Upper lobe of right lung (tissue), 1 donor: ENCODE results near the gene XYLB. TPM values are rescaled to one million over a fixed set of nuclear protein-coding genes. Genes with fewer than 3 reads are reported as not detected.

ENCODE experiments used
- ATAC-seq: fragments of 200-7000 bp; cut with Tn5 transposase; one replicate; pipeline ENCODE4 v1.9.1; 2020; ENCODE audit warnings: mild to moderate bottlenecking, moderate library complexity
- DNase-seq: peaks from one replicate; pipeline ENCODE4 v3.0.0-alpha.2; 2020
- H3K27ac ChIP-seq: fragments of 200-600 bp; one replicate; pipeline ENCODE4 v1.8.0; 2022
- H3K27me3 ChIP-seq: fragments of 200-600 bp; one replicate; pipeline ENCODE4 v1.8.0; 2022; ENCODE audit warnings: mild to moderate bottlenecking
- H3K36me3 ChIP-seq: fragments of 200-600 bp; one replicate; pipeline ENCODE4 v1.8.0; 2022
- H3K4me1 ChIP-seq: fragments of 200-600 bp; one replicate; pipeline ENCODE4 v1.8.0; 2022
- H3K4me3 ChIP-seq: fragments of 200-600 bp; one replicate; pipeline ENCODE4 v1.8.0; 2022; ENCODE audit warnings: mild to moderate bottlenecking
- H3K9me3 ChIP-seq: fragments of 200-600 bp; one replicate; pipeline ENCODE4 v1.8.0; 2022
- CTCF ChIP-seq: fragments of 200-600 bp; IDR thresholded peaks from one replicate; pipeline ENCODE4 v1.8.0; 2022; ENCODE audit warnings: antibody characterized with exemption
- intact Hi-C: fragments of 100-400 bp; cut with DNase I; formaldehyde crosslinking; loops from one replicate; pipeline ENCODE4 v1.11.0; 2022
- total RNA-seq: library from RNA; stranded (reverse); fragmentation: NEBNext Ultra II Directional; extraction: Animal tissue kit (Norgen Biotek cat#: 25700); gene quantifications from one replicate; pipeline ENCODE4 v1.2.1, GENCODE V29; 2021
- donor health status: DM: no; HTN: yes; CAD: no; lungs with severe emphysema.

Gene XYLB
- total RNA-seq, 1 donor from 2014 or later: 3.1 TPM

GRCh38 chr3:38314112-38314763, 32.3 kb upstream of the XYLB start:
- intact Hi-C loops: no loop called here
- no peak overlapping the region for H3K27ac ChIP-seq
- H3K4me1 ChIP-seq: no peaks in the 10 kb centered on the region
- no peak for TF ChIP-seq CTCF
- H3K36me3 ChIP-seq: no peaks in the 10 kb centered on the region
- H3K4me3 ChIP-seq: no peak overlapping the region
- no peaks in the 10 kb centered on the region for H3K27me3 ChIP-seq
- DNase-seq: no peak
- ATAC-seq: no peak
- no peaks in the 10 kb centered on the region for H3K9me3 ChIP-seq

GRCh38 chr3:38314764-38315487, 31.7 kb upstream of the XYLB start:
- intact Hi-C loops: no loop called here
- no peaks in the 10 kb centered on the region for H3K27me3 ChIP-seq
- H3K9me3 ChIP-seq: no peaks in the 10 kb centered on the region
- no peaks in the 10 kb centered on the region for H3K4me1 ChIP-seq
- ATAC-seq (no peak), DNase-seq (no peak)
- H3K4me3 ChIP-seq: no peak overlapping the region
- TF ChIP-seq CTCF: no peak
- no peaks in the 10 kb centered on the region for H3K36me3 ChIP-seq
- no peak overlapping the region for H3K27ac ChIP-seq

- H3K27ac ChIP-seq: no peak overlapping the region
- ATAC-seq (no peak), DNase-seq (no peak)
- H3K9me3 ChIP-seq: no peaks in the 10 kb centered on the region
- H3K4me1 ChIP-seq: no peaks in the 10 kb centered on the region
- H3K27me3 ChIP-seq: no peaks in the 10 kb centered on the region
- intact Hi-C loops: no loop called here
- H3K4me3 ChIP-seq: no peak overlapping the region
- no peak for TF ChIP-seq CTCF
- H3K36me3 ChIP-seq: no peaks in the 10 kb centered on the region
Measured at GRCh38 chr3:38315488-38316230, 30.9 kb upstream of the XYLB start.

GRCh38 chr3:38316356-38317191, 30.0 kb upstream of the XYLB start:
- no peak for TF ChIP-seq CTCF
- Histone ChIP-seq H3K27me3 (no peaks in the 10 kb centered on the region), H3K9me3 (no peaks in the 10 kb centered on the region), H3K4me1 (no peaks in the 10 kb centered on the region), H3K36me3 (no peaks in the 10 kb centered on the region), H3K27ac (no peak overlapping the region), H3K4me3 (no peak overlapping the region)
- DNase-seq (no peak), ATAC-seq (no peak)
- intact Hi-C loops: no loop called here

GRCh38 chr3:38317192-38317759, 29.3 kb upstream of the XYLB start:
- no peak for DNase-seq
- no peaks in the 10 kb centered on the region for H3K27me3 ChIP-seq
- no peak overlapping the region for H3K4me3 ChIP-seq
- no peak for ATAC-seq
- intact Hi-C loops: no loop called here
- no peak overlapping the region for H3K27ac ChIP-seq
- H3K36me3 ChIP-seq: no peaks in the 10 kb centered on the region
- no peak for TF ChIP-seq CTCF
- no peaks in the 10 kb centered on the region for H3K9me3 ChIP-seq
- H3K4me1 ChIP-seq: no peaks in the 10 kb centered on the region
